ENCODE data around the gene MIGA2.

MIGA2 gene

GRCh38 chr9:129036923-129037766, 719 bp downstream of the MIGA2 start:
- DNase-seq (ENCODE audit: low read depth): no peak

GRCh38 chr9:129037767-129038098, 1.3 kb downstream of the MIGA2 start:
- DNase-seq (ENCODE audit: low read depth): no peak

GRCh38 chr9:129038109-129038852, 1.9 kb downstream of the MIGA2 start:
- DNase-seq (ENCODE audit: low read depth): no peak

GRCh38 chr9:129040113-129040643, 3.8 kb downstream of the MIGA2 start:
- no peak for DNase-seq (ENCODE audit: low read depth)

GRCh38 chr9:129042016-129042415, 5.6 kb downstream of the MIGA2 start:
- DNase-seq (ENCODE audit: low read depth): no peak

GRCh38 chr9:129052592-129052991, 16.2 kb downstream of the MIGA2 start:
- DNase-seq (ENCODE audit: low read depth): no peak

- DNase-seq (ENCODE audit: low read depth): no peak
Measured at GRCh38 chr9:129053020-129053419, 16.6 kb downstream of the MIGA2 start.

- DNase-seq (ENCODE audit: low read depth): no peak
Measured at GRCh38 chr9:129054163-129054851, 17.9 kb downstream of the MIGA2 start.

GRCh38 chr9:129058965-129059795, 22.8 kb downstream of the MIGA2 start:
- no peak for DNase-seq (ENCODE audit: low read depth)

GRCh38 chr9:129059796-129060785, 23.7 kb downstream of the MIGA2 start:
- no peak for DNase-seq (ENCODE audit: low read depth)

GRCh38 chr9:129060991-129061390, 24.6 kb downstream of the MIGA2 start:
- DNase-seq (ENCODE audit: low read depth): no peak

- no peak for DNase-seq (ENCODE audit: low read depth)
Measured at GRCh38 chr9:129063061-129063460, 26.6 kb downstream of the MIGA2 start.

GRCh38 chr9:129064499-129064908, 28.1 kb downstream of the MIGA2 start:
- DNase-seq (ENCODE audit: low read depth): no peak

GRCh38 chr9:129068110-129068509, 31.7 kb downstream of the MIGA2 start:
- DNase-seq (ENCODE audit: low read depth): no peak

GRCh38 chr9:129068990-129069861, 32.8 kb downstream of the MIGA2 start:
- no peak for DNase-seq (ENCODE audit: low read depth)

- no peak for DNase-seq (ENCODE audit: low read depth)
Measured at GRCh38 chr9:129069862-129070641, 33.6 kb downstream of the MIGA2 start.

- DNase-seq (ENCODE audit: low read depth): no peak
Measured at GRCh38 chr9:129070696-129071525, 34.5 kb downstream of the MIGA2 start.

Data from HS-5 (cell line).